Ectodermal cell (in vitro differentiated cells): ENCODE data around the gene CDX1.
"Not testable (repeated sequence)": the region's sequence is repeated elsewhere in the genome, so short reads cannot be mapped to it uniquely, and the experiment has no call there.

Source experiments
- H3K27ac ChIP-seq: 2 replicates; pipeline ENCODE4 v1.7.0; 2013; ENCODE audit warnings: mild to moderate bottlenecking, low read depth, low read length; ENCODE audit not compliant: insufficient read depth, poor library complexity, severe bottlenecking
- H3K27me3 ChIP-seq: 2 replicates; pipeline ENCODE4 v1.7.0; 2013; ENCODE audit warnings: mild to moderate bottlenecking, low read length; ENCODE audit not compliant: insufficient read depth, control insufficient read depth, poor library complexity, severe bottlenecking
- H3K36me3 ChIP-seq: one replicate; pipeline ENCODE4 v1.7.0; 2013; ENCODE audit warnings: low read length; ENCODE audit not compliant: control insufficient read depth, insufficient read depth
- H3K4me1 ChIP-seq: one replicate; pipeline ENCODE4 v1.7.0; 2013; ENCODE audit warnings: low read length; ENCODE audit not compliant: control insufficient read depth, insufficient read depth
- H3K4me3 ChIP-seq: 2 replicates; pipeline ENCODE4 v1.7.0; 2013; ENCODE audit warnings: low read depth, low read length, control low read depth; ENCODE audit not compliant: insufficient read depth
- H3K9me3 ChIP-seq: 2 replicates; pipeline ENCODE4 v1.7.0; 2013; ENCODE audit warnings: mild to moderate bottlenecking, low read length, moderate library complexity; ENCODE audit not compliant: control insufficient read depth
- WGBS, 2 experiments: methylation state at CpG; one replicate each; pipeline ENCODE4 v1.1.7; 2013; ENCODE audit warnings: missing lambda C conversion rate in 2 of 2; 5-methylcytosine and 5-hydroxymethylcytosine counted together

CDX1 gene

GRCh38 chr5:150224483-150225027 lies 58.0 kb downstream of the CDX1 start:
- Histone ChIP-seq H3K27ac (no peak overlapping the region), H3K4me3 (no peak overlapping the region), H3K36me3 (no peaks in the 10 kb centered on the region), H3K4me1 (peaks cover 9% of the 10 kb centered on the region), H3K9me3 (no peaks in the 10 kb centered on the region), H3K27me3 (no peaks in the 10 kb centered on the region)
- 63 to 67% methylated on average over 8 of the region's 8 CpGs for WGBS, 2 experiments

- WGBS, 2 experiments, result 90 to 93% methylated on average over 5 of the region's 5 CpGs
- H3K36me3 ChIP-seq, result no peaks in the 10 kb centered on the region
- H3K4me1 ChIP-seq, result peaks cover 9% of the 10 kb centered on the region
- H3K27me3 ChIP-seq, result no peaks in the 10 kb centered on the region
- no peak overlapping the region for H3K4me3 ChIP-seq
- H3K27ac ChIP-seq, result no peak overlapping the region
- H3K9me3 ChIP-seq, result no peaks in the 10 kb centered on the region
These were observed 60.5 kb downstream of the CDX1 start for GRCh38 chr5:150227036-150227435.

- Histone ChIP-seq H3K27me3 (no peaks in the 10 kb centered on the region), H3K9me3 (no peaks in the 10 kb centered on the region), H3K27ac (no peak overlapping the region), H3K36me3 (no peaks in the 10 kb centered on the region), H3K4me1 (peaks cover 9% of the 10 kb centered on the region), H3K4me3 (no peak overlapping the region)
- WGBS, 2 experiments, result 80% methylated on average over 11 of the region's 11 CpGs
These were observed 61.2 kb downstream of the CDX1 start for GRCh38 chr5:150227606-150228273.

- Histone ChIP-seq H3K36me3 (no peaks in the 10 kb centered on the region), H3K4me3 (no peak overlapping the region), H3K9me3 (no peaks in the 10 kb centered on the region), H3K27ac (no peak overlapping the region), H3K4me1 (peaks cover 9% of the 10 kb centered on the region), H3K27me3 (no peaks in the 10 kb centered on the region)
- 92% methylated on average over 3 of the region's 3 CpGs for WGBS, 2 experiments
These were observed 63.0 kb downstream of the CDX1 start for GRCh38 chr5:150229571-150229970.

- H3K9me3 ChIP-seq, result no peaks in the 10 kb centered on the region
- peaks cover 9% of the 10 kb centered on the region for H3K4me1 ChIP-seq
- H3K27ac ChIP-seq, result no peak overlapping the region
- 92% methylated on average over 6 to 7 of the region's 7 CpGs for WGBS, 2 experiments
- H3K36me3 ChIP-seq, result no peaks in the 10 kb centered on the region
- no peak overlapping the region for H3K4me3 ChIP-seq
- H3K27me3 ChIP-seq, result no peaks in the 10 kb centered on the region
These were observed 64.3 kb downstream of the CDX1 start for GRCh38 chr5:150230842-150231241.

- H3K27ac ChIP-seq, H3K27me3 ChIP-seq, H3K36me3 ChIP-seq, H3K9me3 ChIP-seq, H3K4me3 ChIP-seq, H3K4me1 ChIP-seq: not testable (repeated sequence)
- WGBS, 2 experiments, result 91 to 94% methylated on average over 5 of the region's 5 CpGs
These were observed 67.1 kb downstream of the CDX1 start for GRCh38 chr5:150233706-150234105.
